ENCODE measurements around the gene NEBL.

NEBL gene

DNA sequence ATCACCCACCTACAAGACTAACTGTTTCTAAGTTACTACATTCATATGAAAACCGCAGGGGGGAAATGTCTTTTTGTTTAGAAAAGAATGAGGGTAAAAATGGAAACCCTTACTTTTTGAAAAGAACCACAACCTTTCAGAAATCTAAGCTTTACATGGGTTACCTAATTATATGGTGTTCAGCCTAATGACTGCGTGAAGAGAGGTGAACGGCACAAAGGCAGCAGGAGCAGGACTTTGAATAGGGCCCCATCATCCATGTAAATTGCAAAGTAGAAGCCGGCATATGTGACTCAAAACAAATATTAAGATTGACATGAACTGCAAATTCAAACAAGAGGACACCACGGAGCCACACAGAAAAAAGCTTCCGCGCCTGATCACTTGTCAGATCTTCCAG is 25.1 kb downstream of the NEBL start (continued):
- TF ChIP-seq, protein P1, sequence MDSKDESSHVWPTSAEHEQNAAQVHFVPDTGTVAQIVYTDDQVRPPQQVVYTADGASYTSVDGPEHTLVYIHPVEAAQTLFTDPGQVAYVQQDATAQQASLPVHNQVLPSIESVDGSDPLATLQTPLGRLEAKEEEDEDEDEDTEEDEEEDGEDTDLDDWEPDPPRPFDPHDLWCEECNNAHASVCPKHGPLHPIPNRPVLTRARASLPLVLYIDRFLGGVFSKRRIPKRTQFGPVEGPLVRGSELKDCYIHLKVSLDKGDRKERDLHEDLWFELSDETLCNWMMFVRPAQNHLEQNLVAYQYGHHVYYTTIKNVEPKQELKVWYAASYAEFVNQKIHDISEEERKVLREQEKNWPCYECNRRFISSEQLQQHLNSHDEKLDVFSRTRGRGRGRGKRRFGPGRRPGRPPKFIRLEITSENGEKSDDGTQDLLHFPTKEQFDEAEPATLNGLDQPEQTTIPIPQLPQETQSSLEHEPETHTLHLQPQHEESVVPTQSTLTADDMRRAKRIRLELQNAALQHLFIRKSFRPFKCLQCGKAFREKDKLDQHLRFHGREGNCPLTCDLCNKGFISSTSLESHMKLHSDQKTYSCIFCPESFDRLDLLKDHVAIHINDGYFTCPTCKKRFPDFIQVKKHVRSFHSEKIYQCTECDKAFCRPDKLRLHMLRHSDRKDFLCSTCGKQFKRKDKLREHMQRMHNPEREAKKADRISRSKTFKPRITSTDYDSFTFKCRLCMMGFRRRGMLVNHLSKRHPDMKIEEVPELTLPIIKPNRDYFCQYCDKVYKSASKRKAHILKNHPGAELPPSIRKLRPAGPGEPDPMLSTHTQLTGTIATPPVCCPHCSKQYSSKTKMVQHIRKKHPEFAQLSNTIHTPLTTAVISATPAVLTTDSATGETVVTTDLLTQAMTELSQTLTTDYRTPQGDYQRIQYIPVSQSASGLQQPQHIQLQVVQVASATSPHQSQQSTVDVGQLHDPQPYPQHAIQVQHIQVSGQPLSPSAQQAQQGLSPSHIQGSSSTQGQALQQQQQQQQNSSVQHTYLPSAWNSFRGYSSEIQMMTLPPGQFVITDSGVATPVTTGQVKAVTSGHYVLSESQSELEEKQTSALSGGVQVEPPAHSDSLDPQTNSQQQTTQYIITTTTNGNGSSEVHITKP (tag by site-specific recombination; IDR thresholded peaks at IDR 0.05): no peak
- TF ChIP-seq ZNF2 (tag by site-specific recombination; IDR thresholded peaks at IDR 0.05): no peak
- TF ChIP-seq ZNF274 (IDR thresholded peaks at IDR 0.05; ENCODE audit: low read length): no peak
- no peak for TF ChIP-seq ZNF274 (tag by site-specific recombination; IDR thresholded peaks at IDR 0.05; ENCODE audit: borderline replicate concordance)
- TF ChIP-seq ZSCAN23 (tag by site-specific recombination; IDR thresholded peaks at IDR 0.05): no peak
- TF ChIP-seq, protein P2, sequence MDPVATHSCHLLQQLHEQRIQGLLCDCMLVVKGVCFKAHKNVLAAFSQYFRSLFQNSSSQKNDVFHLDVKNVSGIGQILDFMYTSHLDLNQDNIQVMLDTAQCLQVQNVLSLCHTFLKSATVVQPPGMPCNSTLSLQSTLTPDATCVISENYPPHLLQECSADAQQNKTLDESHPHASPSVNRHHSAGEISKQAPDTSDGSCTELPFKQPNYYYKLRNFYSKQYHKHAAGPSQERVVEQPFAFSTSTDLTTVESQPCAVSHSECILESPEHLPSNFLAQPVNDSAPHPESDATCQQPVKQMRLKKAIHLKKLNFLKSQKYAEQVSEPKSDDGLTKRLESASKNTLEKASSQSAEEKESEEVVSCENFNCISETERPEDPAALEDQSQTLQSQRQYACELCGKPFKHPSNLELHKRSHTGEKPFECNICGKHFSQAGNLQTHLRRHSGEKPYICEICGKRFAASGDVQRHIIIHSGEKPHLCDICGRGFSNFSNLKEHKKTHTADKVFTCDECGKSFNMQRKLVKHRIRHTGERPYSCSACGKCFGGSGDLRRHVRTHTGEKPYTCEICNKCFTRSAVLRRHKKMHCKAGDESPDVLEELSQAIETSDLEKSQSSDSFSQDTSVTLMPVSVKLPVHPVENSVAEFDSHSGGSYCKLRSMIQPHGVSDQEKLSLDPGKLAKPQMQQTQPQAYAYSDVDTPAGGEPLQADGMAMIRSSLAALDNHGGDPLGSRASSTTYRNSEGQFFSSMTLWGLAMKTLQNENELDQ (tag by site-specific recombination; IDR thresholded peaks at IDR 0.05; ENCODE audit: low read depth): no peak
- no peak for TF ChIP-seq MYNN (tag by site-specific recombination; IDR thresholded peaks at IDR 0.05; ENCODE audit: borderline replicate concordance)

DNA sequence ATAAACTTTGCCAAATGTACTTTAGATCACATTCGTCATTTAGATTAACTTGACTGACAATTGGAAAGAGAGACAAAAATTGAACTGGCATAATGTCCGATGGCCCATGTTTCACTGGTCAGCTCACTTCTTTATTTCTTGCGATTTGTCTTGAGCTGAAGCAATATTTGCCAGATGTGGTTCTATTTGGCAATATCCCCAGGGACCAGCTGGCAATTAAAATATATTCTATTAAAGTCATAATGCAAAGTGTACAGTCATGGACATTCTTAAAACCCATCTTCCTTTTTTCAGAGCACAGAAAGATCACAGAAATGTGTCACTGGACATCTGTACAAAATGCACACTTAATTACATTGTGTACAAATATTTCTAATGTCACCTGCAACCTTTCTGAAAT is 26.3 kb downstream of the NEBL start:
- CTCF ChIA-PET: interaction anchor here (1.5 kb wide), 1 partner anchor 12 kb away, joined by 5 read pairs; no protein-coding TSS in a partner anchor
- Histone ChIP-seq H3K27ac (ENCODE audit: extremely low read depth, low read depth, low read length) (no peak overlapping the region), H3K36me3 (ENCODE audit: control insufficient read depth in 2 of 2, insufficient read depth in 1 of 2, low read length in 2 of 2) (no peaks in the 10 kb centered on the region), H3K9me3 (ENCODE audit: control insufficient read depth, insufficient read depth, low read depth, low read length) (no peaks in the 10 kb centered on the region), H3K4me3 (ENCODE audit: low read depth, low read length) (no peak overlapping the region), H3K4me1 (ENCODE audit: control insufficient read depth, insufficient read depth, low read length) (no peaks in the 10 kb centered on the region)
- POLR2A ChIA-PET: no interaction called here
- no peak for TF ChIP-seq TRIM28 (IDR thresholded peaks at IDR 0.05; ENCODE audit: borderline replicate concordance, low read length)
- TF ChIP-seq, protein P3, sequence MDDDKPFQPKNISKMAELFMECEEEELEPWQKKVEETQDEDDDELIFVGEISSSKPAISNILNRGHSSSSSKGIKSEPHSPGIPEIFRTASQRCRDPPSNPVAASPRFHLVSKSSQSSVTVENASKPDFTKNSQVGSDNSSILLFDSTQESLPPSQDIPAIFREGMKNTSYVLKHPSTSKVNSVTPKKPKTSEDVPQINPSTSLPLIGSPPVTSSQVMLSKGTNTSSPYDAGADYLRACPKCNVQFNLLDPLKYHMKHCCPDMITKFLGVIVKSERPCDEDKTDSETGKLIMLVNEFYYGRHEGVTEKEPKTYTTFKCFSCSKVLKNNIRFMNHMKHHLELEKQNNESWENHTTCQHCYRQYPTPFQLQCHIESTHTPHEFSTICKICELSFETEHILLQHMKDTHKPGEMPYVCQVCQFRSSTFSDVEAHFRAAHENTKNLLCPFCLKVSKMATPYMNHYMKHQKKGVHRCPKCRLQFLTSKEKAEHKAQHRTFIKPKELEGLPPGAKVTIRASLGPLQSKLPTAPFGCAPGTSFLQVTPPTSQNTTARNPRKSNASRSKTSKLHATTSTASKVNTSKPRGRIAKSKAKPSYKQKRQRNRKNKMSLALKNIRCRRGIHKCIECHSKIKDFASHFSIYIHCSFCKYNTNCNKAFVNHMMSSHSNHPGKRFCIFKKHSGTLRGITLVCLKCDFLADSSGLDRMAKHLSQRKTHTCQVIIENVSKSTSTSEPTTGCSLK (tag by site-specific recombination; IDR thresholded peaks at IDR 0.05): no peak
- TF ChIP-seq ZNF37A (tag by site-specific recombination; IDR thresholded peaks at IDR 0.05): no peak
- no peak for TF ChIP-seq PRDM1 (tag by site-specific recombination; IDR thresholded peaks at IDR 0.05)
- TF ChIP-seq, protein P4, sequence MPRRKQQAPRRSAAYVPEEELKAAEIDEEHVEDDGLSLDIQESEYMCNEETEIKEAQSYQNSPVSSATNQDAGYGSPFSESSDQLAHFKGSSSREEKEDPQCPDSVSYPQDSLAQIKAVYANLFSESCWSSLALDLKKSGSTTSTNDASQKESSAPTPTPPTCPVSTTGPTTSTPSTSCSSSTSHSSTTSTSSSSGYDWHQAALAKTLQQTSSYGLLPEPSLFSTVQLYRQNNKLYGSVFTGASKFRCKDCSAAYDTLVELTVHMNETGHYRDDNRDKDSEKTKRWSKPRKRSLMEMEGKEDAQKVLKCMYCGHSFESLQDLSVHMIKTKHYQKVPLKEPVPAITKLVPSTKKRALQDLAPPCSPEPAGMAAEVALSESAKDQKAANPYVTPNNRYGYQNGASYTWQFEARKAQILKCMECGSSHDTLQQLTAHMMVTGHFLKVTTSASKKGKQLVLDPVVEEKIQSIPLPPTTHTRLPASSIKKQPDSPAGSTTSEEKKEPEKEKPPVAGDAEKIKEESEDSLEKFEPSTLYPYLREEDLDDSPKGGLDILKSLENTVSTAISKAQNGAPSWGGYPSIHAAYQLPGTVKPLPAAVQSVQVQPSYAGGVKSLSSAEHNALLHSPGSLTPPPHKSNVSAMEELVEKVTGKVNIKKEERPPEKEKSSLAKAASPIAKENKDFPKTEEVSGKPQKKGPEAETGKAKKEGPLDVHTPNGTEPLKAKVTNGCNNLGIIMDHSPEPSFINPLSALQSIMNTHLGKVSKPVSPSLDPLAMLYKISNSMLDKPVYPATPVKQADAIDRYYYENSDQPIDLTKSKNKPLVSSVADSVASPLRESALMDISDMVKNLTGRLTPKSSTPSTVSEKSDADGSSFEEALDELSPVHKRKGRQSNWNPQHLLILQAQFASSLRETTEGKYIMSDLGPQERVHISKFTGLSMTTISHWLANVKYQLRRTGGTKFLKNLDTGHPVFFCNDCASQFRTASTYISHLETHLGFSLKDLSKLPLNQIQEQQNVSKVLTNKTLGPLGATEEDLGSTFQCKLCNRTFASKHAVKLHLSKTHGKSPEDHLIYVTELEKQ (tag by site-specific recombination; IDR thresholded peaks at IDR 0.05; ENCODE audit: borderline replicate concordance): no peak
- TF ChIP-seq ZNF707 (tag by site-specific recombination; IDR thresholded peaks at IDR 0.05): no peak
- TF ChIP-seq, protein P5, sequence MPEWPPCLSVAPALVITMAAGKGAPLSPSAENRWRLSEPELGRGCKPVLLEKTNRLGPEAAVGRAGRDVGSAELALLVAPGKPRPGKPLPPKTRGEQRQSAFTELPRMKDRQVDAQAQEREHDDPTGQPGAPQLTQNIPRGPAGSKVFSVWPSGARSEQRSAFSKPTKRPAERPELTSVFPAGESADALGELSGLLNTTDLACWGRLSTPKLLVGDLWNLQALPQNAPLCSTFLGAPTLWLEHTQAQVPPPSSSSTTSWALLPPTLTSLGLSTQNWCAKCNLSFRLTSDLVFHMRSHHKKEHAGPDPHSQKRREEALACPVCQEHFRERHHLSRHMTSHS (tag by site-specific recombination; IDR thresholded peaks at IDR 0.05): no peak
- TF ChIP-seq, protein P6, sequence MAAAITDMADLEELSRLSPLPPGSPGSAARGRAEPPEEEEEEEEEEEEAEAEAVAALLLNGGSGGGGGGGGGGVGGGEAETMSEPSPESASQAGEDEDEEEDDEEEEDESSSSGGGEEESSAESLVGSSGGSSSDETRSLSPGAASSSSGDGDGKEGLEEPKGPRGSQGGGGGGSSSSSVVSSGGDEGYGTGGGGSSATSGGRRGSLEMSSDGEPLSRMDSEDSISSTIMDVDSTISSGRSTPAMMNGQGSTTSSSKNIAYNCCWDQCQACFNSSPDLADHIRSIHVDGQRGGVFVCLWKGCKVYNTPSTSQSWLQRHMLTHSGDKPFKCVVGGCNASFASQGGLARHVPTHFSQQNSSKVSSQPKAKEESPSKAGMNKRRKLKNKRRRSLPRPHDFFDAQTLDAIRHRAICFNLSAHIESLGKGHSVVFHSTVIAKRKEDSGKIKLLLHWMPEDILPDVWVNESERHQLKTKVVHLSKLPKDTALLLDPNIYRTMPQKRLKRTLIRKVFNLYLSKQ (tag by site-specific recombination; IDR thresholded peaks at IDR 0.05; ENCODE audit: borderline replicate concordance): no peak

All from HEK293 (cell line).